NK-92 (cell line): ENCODE data around the gene FAM209A.
"Not testable (repeated sequence)": the region's sequence is repeated elsewhere in the genome, so short reads cannot be mapped to it uniquely, and the experiment has no call there.

Source experiments
- DNase-seq: peaks from one replicate; lab custom pipeline; 2025; ENCODE audit not compliant: unreplicated experiment; lab: John Stamatoyannopoulos, UW

The FAM209A gene

GRCh38 chr20:56537997-56538396 lies 13.5 kb downstream of the FAM209A start:
- DNase-seq: no peak

DNA sequence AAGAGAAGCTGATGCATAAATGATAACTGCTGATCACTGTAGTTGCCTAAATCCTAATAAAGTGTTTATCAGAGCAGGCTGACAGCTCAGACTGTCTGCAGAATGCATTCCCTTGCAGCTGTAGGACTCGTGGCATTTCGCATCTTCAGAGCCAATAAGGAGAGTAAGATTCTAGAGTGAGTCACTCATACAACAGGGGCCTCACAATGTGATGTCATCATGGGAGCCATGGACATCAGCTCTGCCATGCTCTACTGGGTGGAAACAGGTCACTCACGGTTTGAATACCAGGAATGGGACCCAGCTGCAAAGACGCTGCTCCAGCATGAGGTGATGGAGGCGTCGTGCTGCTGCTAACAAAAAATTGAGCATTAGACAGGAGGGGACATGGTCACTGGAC lies 15.9 kb downstream of the FAM209A start:
- DNase-seq: no peak

DNA sequence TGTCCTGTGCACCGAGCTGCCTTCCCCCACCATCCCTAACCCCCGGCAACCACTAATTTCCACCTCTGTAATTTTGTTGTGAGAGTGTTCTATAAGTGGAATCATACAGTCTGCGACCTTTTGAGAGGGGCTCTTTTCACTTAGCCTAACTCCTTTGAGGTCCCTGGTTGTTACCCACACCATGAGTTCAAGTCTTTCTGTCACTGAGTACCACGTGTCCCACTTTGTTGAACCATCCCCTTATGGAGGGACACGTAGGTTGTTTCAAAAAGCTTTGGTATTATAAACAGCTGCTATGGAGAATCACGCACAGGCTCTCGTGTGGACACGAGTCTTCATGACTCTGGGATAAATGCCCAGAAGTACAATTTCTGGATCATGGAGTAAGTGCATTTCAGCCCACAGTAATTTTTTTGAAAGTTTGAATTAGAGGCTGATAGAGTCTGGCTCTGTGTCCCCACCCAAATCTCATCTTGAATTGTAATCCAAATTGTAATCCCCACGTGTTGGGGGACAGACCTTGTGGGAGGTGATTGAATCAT lies 18.0 kb downstream of the FAM209A start:
- DNase-seq: no peak

GRCh38 chr20:56551571-56551970 lies 27.0 kb downstream of the FAM209A start:
- DNase-seq: no peak

- DNase-seq: no peak
These were observed 28.5 kb downstream of the FAM209A start for GRCh38 chr20:56552911-56553629.

DNA sequence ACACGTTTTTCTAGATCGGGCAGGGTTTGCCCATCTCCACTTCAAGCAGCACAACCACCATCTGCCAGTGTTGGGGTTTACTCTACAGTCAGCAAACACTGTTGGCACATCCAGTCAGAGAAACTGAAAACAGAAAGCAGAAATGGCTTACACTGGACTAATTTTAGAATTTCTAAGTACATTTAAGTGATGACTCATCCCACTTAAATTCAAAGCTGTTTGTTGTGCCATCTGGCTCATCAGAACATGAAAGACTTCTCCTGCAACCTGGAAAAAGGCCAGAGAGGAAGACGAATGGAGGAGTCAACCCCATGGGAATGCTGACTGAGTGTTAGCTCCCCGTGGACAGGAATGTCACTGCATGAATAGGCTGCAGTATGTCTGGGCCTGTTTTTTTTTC lies 30.3 kb downstream of the FAM209A start:
- DNase-seq: no peak

DNA sequence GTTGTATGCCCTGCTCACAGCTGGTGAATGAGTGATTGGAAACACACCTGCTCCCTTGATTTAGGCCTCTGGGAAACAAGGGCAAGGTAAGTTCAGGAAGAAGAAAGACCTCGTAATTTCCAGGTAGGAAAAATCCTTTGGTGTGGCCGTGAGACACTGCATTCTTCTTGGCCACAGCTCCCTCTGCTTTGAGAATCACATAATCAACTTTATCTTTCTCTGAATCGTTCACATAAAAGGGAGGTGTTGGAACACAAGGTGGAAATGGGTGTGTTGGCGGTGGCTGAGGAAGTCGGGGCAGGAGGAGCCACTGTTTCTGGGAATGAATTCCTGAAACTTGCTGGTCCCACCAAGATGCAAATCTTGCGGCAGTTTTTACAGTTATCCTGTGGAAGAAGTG lies 34.4 kb downstream of the FAM209A start:
- DNase-seq: no peak

DNA sequence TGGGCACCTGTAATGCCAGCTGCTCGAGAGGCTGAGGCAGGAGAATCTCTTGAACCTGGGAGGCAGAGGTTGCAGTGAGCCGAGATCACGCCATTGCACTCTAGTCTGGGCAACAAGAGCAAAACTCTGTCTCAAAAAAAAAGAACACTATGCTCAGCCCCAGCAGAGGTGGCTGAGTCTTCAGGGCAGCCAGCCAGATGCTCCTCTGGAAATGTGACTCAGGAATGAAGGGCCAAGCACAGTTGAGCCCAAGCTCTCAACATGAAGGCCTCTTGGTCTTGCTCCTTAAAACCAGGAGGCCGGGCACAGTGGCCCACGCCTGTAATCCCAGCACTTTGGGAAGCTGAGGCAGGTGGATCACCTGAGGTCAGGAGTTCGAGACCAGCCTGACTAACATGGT lies 40.0 kb downstream of the FAM209A start:
- not testable (repeated sequence) for DNase-seq

GRCh38 chr20:56565511-56565910 lies 41.0 kb downstream of the FAM209A start:
- DNase-seq: no peak

DNA sequence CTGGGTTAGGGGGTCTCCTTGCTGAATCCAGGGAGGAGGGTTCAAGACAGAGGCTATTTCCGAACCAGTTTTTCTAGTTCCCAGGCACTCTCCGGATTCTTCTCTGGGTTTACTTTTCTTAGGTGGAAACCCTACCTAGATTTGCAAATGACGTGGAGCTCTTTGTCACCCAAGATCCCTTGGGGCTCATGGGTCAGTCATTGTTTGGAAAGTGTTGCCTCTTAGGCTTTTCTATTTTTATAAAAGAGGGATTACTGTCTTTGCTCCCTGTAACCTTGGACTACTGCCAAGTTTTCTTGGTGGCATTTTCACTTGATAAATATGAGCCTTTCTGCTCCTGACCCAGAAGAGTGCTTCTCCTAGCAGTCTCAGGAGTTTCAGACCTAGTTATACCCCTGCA lies 42.1 kb downstream of the FAM209A start:
- DNase-seq: no peak

DNA sequence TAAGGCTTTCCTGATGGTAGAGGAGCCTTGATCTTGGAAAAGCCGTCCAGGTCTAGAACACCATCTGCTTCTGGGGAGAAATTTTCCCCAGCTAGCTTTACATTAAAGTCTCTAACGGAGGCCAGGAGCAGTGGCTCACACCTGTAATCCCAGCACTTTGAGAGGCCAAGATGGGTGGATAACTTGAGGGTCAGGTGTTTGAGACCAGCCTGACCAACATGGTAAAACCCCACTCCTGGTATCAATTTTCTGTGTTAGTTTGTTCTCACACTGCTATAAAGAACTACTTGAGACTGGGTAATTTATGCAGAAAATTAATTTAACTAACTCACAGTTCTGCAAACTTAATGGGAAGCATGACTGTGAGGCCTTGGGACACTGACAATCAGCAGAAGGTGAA lies 46.3 kb downstream of the FAM209A start:
- DNase-seq: no peak

- DNase-seq: no peak
These were observed 47.6 kb downstream of the FAM209A start for GRCh38 chr20:56572172-56572571.

- DNase-seq: no peak
These were observed 49.4 kb downstream of the FAM209A start for GRCh38 chr20:56573986-56574385.

DNA sequence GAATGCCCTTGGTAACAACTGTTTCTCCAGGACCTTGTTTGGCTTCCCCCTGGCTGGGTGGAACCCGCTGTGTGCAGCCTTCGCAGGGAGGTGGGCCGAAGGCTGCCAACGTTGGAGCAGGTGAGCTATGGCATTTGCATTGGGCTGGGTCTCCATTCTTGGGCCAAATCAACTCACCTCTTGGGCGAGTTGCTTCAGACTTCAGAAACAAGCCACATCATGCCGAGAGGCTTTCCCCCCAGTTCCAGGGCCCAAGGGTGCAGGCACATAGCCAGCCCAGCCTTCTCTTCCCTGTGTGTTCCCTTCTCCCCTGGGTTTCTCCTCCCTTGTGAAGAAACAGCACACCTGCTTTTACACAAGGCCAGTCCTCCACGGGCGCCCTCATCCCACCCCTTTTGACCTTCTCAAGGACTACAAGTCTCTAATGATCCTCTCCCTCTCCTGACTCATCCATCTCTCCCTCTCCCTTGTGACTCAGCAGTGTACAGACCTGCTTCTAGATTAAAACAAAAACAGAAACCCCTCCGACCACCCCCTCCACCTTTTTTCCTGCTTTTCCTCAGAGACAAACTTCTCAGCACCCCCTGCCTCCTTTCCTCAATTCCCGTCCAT lies 50.1 kb downstream of the FAM209A start:
- no peak for DNase-seq

- no peak for DNase-seq
These were observed 50.6 kb downstream of the FAM209A start for GRCh38 chr20:56575157-56575556.
